Femur (tissue), 1 donor: ENCODE data around the gene MAGED2.
"Not testable (repeated sequence)": the region's sequence is repeated elsewhere in the genome, so short reads cannot be mapped to it uniquely, and the experiment has no call there.

Source experiments
- DNase-seq: peaks from one replicate; pipeline ENCODE4 v3.0.0-alpha.2; 2017

The MAGED2 gene, protein sequence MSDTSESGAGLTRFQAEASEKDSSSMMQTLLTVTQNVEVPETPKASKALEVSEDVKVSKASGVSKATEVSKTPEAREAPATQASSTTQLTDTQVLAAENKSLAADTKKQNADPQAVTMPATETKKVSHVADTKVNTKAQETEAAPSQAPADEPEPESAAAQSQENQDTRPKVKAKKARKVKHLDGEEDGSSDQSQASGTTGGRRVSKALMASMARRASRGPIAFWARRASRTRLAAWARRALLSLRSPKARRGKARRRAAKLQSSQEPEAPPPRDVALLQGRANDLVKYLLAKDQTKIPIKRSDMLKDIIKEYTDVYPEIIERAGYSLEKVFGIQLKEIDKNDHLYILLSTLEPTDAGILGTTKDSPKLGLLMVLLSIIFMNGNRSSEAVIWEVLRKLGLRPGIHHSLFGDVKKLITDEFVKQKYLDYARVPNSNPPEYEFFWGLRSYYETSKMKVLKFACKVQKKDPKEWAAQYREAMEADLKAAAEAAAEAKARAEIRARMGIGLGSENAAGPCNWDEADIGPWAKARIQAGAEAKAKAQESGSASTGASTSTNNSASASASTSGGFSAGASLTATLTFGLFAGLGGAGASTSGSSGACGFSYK

DNA sequence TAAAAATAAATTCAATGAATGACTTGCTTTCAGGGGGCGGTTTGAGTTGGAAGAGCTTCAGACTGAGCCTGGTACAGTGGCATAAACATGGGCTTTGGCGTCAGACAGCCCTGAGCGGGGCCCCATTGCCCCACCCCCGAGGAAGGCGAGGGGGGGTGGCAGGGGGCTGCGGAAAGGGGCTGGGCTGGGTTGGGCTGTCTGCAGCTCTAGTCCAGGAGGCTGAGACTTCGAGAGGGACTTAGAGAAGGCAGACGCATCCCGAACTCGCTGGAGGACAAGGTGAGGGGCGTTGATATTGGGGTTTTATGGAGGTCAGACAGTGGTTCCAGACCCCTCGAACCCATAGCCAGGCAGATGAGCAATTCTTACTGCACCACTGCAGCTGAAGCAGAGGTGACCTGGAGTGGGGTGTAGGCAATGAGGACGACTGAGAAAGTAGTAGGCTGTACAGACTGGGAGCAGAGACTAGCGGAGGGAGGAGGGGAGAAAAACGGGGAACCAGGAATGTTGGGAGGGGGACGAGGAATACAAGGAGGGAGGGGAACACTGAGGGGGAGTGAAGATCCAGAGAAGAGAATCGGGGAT is at the start of gene MAGED2:
Gene MAGED2, plus strand, starts transcription at position 222 of the 585 bp plus-strand sequence. CDS start 1,587 bp downstream, outside the sequence.
- DNase-seq = peak; percentile 82

- no peak for DNase-seq
Measured at GRCh38 chrX:54758114-54759055, 49.2 kb upstream of the MAGED2 start.

DNA sequence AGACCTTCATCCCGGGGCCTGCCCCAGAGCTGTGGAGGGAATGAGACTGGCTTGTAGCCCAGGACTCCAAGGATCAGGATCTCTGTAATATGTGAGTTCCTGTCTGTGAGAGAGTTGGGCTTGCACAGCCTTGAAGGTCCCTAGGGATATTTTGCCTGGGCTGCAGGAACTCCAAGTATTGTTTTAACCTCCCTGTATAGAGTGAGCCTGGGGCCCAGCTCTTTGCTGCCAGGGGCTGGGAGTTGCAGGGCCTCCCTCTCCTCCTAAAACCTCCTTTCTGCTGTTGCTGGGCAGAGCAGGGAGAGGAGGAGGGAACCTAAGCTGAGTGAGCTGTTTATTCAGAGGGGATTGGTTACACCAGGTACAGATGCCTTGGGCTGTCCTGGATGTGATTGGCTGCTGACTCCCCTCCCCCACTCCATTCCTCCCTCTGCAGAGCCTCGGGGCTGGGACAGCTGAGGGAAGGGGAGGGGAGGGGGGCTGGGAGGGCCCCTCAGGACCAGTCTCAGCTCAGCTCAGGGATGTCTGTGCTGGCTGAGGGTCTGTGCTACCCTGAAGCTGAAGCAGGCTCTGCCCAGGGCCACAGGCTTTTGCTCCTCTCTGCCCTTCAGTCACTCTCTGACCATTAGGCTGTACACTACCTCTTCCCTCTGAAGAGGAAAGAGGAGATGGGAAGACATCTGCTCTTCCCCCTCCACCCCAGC is 33.0 kb upstream of the MAGED2 start:
- DNase-seq = peak; percentile 87

DNA sequence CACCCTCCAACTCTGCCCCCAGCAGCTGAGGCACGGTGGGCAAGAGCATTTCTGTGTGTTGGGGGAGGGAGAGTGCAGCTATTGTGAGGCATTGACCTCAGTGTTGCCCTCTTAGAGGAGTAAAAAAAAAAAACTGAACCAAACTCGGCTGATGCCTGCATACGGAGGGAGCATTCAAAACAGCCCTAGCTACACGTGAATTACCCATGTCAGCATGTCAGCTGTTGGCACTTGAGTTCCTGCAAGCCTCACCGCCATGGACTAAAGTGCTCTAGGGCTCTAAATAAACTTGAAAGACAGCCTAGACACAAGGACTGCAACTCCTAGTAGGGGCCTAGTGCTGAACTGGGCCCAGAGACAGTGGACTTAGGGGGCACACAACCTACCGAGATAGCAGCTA is 31.5 kb upstream of the MAGED2 start:
- no peak for DNase-seq

DNA sequence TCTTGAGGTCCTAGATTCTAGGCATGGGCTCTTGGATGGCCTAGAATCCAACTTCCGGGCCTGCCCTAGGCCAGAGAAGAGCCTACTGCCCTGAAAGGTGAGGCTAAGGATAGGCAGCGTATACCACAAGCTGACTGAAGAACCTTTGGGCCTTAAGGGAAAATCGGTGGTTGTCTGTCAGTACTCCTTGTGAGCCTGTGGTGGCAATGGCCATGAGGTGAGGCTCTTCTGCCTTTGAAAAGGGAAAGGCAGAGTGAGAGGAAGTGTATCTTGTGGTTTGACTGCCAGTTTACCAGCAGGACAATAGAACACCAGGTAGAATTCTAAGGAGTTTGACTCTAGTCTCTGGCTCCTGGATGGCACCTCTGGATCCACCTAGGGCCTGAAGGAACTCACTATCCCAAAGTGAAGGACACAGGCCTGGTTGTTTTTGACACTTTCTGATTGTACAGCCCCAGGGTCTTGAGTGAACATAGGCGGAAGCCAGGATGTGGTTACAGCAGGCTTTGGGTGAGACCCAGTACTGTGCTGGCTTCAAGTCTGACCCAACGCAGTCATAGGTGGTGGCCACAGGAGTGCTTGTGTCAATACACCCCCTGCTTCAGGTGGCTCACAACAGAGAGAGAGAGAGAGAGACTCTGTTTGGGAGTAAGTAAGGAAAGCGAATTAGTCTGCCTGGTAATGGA is 30.4 kb upstream of the MAGED2 start:
- no peak for DNase-seq

DNA sequence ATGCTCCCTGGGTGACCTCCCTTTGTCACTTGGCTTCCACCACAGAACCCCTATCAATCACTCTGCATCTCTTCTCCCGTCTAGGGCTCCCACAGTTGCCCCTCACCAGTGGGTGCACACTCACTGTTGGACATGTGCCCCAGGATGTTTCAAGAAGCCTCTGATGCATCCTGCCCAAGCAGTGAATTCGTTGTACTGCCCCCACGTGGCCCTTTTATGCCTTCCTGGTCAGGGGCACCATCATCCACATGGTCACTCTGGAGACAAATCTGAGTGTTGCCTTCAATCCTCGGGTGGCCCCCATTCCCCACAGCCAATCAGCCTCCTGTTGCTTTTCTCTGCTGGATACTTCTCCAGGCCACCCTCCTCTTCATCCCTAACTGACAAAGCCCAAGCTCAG is 21.6 kb upstream of the MAGED2 start:
- no peak for DNase-seq

DNA sequence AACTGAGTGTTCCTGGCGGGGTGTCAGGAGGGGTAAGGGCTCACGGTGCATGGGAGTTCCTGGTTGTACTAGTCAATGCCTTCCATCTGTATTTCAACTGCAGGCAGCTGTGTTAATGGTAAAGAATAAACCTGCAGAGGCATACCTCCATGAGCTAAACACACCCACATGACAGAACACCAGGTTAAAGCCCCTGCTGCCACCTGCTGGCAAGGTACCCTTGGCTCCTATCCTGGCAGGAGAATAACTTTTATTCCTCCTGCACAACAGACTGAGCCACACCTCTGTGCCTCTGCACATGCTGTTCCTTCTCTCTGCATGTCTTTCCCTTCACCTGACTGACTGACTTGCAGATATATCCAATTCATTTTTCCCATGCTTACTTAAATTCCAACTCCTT is 20.6 kb upstream of the MAGED2 start:
- DNase-seq = no peak

GRCh38 chrX:54788446-54788845 is 19.1 kb upstream of the MAGED2 start:
- DNase-seq = no peak

DNA sequence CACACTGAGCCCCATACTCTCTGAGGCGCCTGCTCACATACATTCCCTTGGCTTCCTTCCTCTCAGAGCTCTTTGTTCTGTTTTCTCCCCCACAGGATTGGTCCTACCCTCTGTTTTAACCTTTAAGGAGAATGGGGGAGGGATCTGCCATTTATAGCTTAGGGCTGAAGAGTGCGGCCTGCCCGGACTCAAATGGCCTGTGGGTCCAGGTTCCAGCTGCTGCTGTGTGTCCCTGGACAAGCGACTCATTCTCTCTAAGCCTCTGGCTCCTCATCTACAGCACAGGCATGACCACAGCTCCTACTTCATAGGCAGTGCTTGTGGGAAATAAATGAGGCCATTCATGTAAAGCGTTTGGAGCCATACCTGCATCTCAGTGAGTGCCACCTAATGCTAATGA is 18.1 kb upstream of the MAGED2 start:
- not testable (repeated sequence) for DNase-seq

GRCh38 chrX:54794028-54794427 is 13.5 kb upstream of the MAGED2 start:
- peak; percentile 82 for DNase-seq

DNA sequence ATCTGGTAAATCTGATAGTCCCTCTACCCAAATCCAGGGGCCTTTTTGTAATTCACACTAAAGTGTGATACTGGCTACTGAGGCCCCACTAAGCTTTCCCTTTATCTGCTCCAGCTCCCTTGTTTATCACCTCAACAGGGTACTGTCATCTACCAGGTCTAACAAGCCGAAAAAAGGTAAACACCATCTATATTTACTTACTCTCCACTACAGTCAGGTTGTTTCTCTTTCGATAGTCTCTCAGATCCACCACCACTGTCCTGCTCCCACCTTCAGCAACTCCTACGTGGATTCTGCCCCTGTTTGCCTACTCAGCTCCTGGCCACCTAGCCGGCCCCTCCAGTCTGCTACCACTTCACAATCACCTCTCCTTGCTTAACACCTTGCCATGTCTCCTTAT is 12.8 kb upstream of the MAGED2 start:
- DNase-seq = no peak

DNA sequence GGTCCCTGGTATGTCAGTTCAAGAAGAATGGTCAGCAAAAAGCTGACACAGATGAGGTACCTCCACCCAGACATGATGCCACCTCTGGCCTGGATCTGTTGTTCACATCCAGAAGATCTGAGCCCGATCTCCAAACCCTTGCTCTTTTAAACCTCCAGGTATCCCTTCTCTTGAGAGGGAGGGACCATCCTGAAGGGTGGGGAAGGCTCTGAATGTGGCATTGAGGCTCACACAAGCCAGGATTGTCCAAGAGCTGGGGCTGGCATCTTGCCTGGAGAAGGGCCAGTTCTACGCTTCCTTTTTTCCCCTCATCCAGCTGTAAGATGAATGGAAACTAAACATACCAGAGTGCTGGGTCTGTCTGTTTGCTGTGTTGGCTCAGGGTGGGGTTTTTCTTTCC is 9.4 kb upstream of the MAGED2 start, which contains the start of gene ITIH6:
Gene ITIH6, minus strand, starts transcription at position 119 of the 400 bp plus-strand sequence. Its CDS starts 45 bp downstream, at position 74.
- DNase-seq = no peak

- DNase-seq = no peak
Measured at GRCh38 chrX:54799046-54799445, 8.5 kb upstream of the MAGED2 start.

GRCh38 chrX:54808109-54808604 is 612 bp downstream of the MAGED2 start:
- peak; percentile 89 for DNase-seq

DNA sequence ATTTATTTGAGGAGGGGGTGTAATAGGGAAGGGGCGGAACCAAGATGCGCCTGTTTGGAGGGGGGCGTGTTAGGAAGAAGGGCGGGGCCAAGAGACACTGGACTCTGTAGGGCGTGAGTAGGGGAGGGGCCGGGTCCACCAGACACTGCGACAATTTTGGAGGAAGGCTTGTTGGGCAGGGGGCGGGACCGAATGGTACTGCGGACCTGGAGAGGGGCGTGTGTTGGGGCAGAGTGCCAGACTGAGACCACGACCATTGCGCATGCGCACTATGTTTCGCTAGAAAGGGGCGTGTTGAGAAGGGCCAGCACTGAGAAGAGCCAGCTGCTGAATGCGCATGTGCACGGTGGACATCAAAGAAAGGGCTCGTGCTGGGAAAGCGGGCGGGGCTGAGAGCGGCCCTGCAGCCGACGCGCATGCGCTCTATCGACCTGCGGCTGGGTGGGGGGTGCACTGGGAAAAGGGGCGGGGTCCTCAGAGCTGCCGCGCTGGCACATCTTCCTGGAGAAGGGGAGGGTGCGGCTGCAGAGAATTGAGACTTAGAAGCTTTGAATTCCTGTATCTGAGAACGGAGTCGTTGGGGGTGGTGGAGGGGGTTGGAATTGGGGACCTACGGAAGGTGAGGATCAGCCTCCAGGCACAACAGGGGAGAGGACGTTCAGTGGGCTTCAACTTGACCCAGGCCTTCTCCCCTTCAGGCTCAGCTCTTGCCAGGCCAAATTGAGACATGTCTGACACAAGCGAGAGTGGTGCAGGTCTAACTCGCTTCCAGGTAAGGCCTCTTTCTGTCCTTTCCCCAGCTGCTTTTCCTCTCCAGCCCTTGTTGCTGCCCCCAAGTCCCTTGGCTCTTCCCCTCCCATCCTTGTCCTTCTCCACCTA is 1.3 kb downstream of the MAGED2 start:
- DNase-seq = peak; percentile 97

DNA sequence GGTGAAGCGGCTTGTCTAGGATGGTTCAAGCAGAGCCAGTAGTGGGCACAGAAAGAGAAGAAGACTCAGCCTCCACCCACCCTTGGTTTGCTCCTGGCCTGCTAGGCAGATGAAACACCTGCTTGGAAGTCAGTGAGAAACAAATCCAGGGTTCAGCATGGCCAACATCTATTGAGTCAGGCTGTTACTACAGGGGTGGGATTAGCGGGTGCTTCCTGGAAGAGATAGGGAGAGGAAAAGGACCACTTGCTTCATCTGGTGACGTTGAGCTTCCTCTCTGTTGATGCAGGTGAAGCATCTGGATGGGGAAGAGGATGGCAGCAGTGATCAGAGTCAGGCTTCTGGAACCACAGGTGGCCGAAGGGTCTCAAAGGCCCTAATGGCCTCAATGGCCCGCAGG is 3.0 kb downstream of the MAGED2 start:
- DNase-seq = no peak

DNA sequence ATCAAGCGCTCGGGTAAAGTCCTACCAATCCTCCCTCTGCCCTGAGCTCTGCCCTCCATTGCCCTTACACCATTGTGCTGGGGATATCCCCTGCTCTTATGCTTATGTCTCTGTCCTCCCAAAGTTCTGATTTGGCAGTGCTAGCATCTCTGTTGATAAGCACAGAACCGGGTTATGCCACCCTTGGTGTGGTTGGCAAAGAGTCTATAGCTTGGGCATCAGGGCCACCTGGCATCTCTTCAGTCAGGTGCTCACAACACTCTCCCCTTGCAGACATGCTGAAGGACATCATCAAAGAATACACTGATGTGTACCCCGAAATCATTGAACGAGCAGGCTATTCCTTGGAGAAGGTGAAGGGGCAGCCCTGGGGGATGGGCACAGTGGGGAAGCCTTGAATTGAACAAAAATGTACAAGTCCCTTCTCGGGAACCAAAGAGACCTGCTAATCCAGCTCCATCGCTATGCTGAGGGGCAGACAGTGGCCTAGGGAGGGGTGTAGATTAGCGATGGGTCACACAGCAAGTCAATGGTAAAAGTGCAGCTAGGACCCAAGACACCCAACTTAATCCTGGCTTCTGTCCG is 3.8 kb downstream of the MAGED2 start:
- no peak for DNase-seq

DNA sequence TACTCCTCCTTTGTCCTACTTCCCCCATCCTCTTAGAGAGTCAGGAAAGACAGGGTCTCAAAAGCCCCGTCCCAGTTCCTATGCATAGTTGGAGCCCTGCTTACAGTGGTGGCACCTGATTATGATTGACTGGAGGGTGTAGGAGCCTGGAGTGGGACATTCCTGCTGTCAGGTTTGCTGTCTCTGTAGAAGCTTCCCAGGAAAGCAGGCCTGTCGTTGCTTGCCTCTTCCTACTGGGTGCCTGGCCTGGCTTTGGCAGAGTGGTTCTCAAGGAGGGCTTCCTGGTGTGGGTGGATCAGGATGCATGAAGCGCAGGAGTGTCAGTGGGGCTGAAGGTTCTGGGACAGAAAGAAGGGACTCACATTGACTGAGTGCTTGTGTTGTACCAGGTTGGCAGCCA is 4.8 kb downstream of the MAGED2 start:
- no peak for DNase-seq

DNA sequence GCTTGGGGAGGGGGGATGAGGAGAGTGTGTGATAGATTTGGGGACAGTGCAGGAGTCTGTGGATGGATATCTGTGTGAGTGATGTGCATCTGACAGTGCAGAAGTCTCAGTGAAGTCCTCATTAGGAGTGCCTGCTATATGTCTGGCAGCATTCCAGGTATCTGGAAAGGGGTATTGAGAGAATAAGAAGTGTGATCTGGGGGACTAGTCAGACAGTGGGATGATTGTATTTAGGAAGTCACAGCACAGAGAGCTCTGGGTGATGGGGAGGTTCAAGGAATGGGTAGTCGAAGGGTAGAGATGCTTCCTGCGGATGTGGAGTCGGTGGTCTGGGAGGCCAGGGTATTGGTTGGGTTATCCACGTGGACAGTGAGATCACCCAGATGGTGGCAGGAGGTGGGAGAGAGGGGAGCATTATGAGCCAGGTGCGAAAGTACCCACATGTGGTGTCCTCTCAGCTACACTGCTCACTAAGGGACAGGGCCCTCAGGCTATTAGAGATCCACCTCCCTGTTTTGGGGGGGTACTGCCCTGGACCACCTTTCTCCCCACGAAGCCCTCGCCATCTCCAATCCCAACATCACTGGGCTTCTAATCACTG is 9.8 kb downstream of the MAGED2 start:
- DNase-seq = no peak
